Bronchial epithelial cell (primary cell): ENCODE results near the gene DDX46. TPM values are rescaled to one million over a fixed set of nuclear protein-coding genes. Genes with fewer than 3 reads are reported as not detected.

ENCODE experiments used
- DNase-seq: peaks from one replicate; pipeline ENCODE4 v3.0.0-alpha.2; 2010; ENCODE audit warnings: low read depth
- FAIRE-seq: peaks from 2 replicates; lab custom pipeline; 2011; peaks lifted over from hg19 to GRCh38; lab: Jason Lieb, UNC
- H3K27me3 ChIP-seq: 2 replicates; pipeline ENCODE4 v1.5.1; 2011; ENCODE audit warnings: low read length; ENCODE audit not compliant: control insufficient read depth, insufficient read depth
- H3K36me3 ChIP-seq: 2 replicates; pipeline ENCODE4 v1.5.1; 2011; ENCODE audit warnings: low read length; ENCODE audit not compliant: control insufficient read depth, insufficient read depth
- H3K4me3 ChIP-seq: 2 replicates; pipeline ENCODE4 v1.5.1; 2011; ENCODE audit warnings: mild to moderate bottlenecking, low read depth, low read length, control low read depth
- CTCF ChIP-seq: IDR thresholded peaks from 2 replicates; pipeline ENCODE4 v1.5.1; 2011; ENCODE audit warnings: mild to moderate bottlenecking, moderate library complexity, low read length, control low read depth, inconsistent platforms; ENCODE audit not compliant: insufficient read depth, severe bottlenecking
- total RNA-seq: library from RNA; depleted of rRNA; stranded (reverse); fragments of >200 nt; gene quantifications from 2 replicates; pipeline ENCODE4 v1.2.1, GENCODE V29; 2014

Gene DDX46
- total RNA-seq, 1 donor from 2014 or later: 10.8 TPM

- TF ChIP-seq CTCF: no peak
- H3K4me3 ChIP-seq: peak within 1 kb of the TSS; percentile 85
- peak; percentile 68 for DNase-seq
- no peaks in the 10 kb centered on the region for H3K36me3 ChIP-seq
- no peaks in the 10 kb centered on the region for H3K27me3 ChIP-seq
- FAIRE-seq: no peak
These were observed 115.6 kb downstream of the DDX46 start, which contains the start of gene TXNDC15 for GRCh38 chr5:134873987-134874830. Gene TXNDC15, plus strand, starts transcription at chr5:134874371. Its CDS starts 57 bp downstream, at chr5:134874428.

- H3K27me3 ChIP-seq: no peaks in the 10 kb centered on the region
- H3K4me3 ChIP-seq: peak overlapping the region; percentile 85
- no peak for TF ChIP-seq CTCF
- DNase-seq (peak; percentile 69), FAIRE-seq (peak; percentile 36)
- H3K36me3 ChIP-seq: no peaks in the 10 kb centered on the region
These were observed 116.5 kb downstream of the DDX46 start for GRCh38 chr5:134874831-134875655.

- H3K4me3 ChIP-seq: no peak overlapping the region
- DNase-seq (no peak), FAIRE-seq (no peak)
- H3K36me3 ChIP-seq: no peaks in the 10 kb centered on the region
- no peak for TF ChIP-seq CTCF
- no peaks in the 10 kb centered on the region for H3K27me3 ChIP-seq
These were observed 118.6 kb downstream of the DDX46 start for GRCh38 chr5:134877159-134877558.

GRCh38 chr5:134878403-134878802 lies 119.8 kb downstream of the DDX46 start:
- no peak for TF ChIP-seq CTCF
- FAIRE-seq (no peak), DNase-seq (no peak)
- Histone ChIP-seq H3K36me3 (no peaks in the 10 kb centered on the region), H3K4me3 (no peak overlapping the region), H3K27me3 (no peaks in the 10 kb centered on the region)

- FAIRE-seq: no peak
- no peak for DNase-seq
- TF ChIP-seq CTCF: no peak
- Histone ChIP-seq H3K4me3 (no peak overlapping the region), H3K27me3 (no peaks in the 10 kb centered on the region), H3K36me3 (no peaks in the 10 kb centered on the region)
These were observed 120.9 kb downstream of the DDX46 start for GRCh38 chr5:134879456-134879855.

Other genes starting within 250 kb of the DDX46 start
- gene JADE2, start 233.1 kb upstream of the DDX46 start, total RNA-seq: 12.8 and 17.1 TPM in 2 replicates
- gene SAR1B, start 126.0 kb upstream of the DDX46 start, total RNA-seq: 55.5 and 121 TPM in 2 replicates
- gene SEC24A, start 110.0 kb upstream of the DDX46 start, total RNA-seq: 9.9 and 10.8 TPM in 2 replicates
- 19.3 and 32.9 TPM in 2 replicates for gene CAMLG, start 20.2 kb upstream of the DDX46 start, total RNA-seq
- gene C5orf24, start 87.2 kb downstream of the DDX46 start, total RNA-seq: 22.6 and 23.8 TPM in 2 replicates
- 45.2 and 45.8 TPM in 2 replicates for gene TXNDC15, start 115.6 kb downstream of the DDX46 start, total RNA-seq
- 6.8 and 6.9 TPM in 2 replicates for gene PCBD2, start 146.4 kb downstream of the DDX46 start, total RNA-seq
- under 0.01 and 0.26 TPM in 2 replicates for gene CATSPER3, start 209.1 kb downstream of the DDX46 start, total RNA-seq